OCI-LY7 (cell line): Measurements from ENCODE around the gene KCNJ15.

ENCODE experiments used
- EZH2phosphoT487 ChIP-seq: fragments of 200-600 bp; sonication (generic); IDR thresholded peaks from 2 replicates; pipeline ENCODE4 v1.6.1; 2018; ENCODE audit warnings: low read depth, borderline replicate concordance, mild to moderate bottlenecking, mixed run types, antibody characterized with exemption, low read length, moderate library complexity, mixed read lengths
- TF ChIP-seq, protein P1 (sequence below): fragments of 200-600 bp; sonication (generic); conservative IDR thresholded peaks from 2 replicates; pipeline ENCODE4 v1.5.1; 2014; ENCODE audit warnings: mild to moderate bottlenecking, antibody characterized with exemption, low read length, moderate library complexity, mixed read lengths

DNA sequence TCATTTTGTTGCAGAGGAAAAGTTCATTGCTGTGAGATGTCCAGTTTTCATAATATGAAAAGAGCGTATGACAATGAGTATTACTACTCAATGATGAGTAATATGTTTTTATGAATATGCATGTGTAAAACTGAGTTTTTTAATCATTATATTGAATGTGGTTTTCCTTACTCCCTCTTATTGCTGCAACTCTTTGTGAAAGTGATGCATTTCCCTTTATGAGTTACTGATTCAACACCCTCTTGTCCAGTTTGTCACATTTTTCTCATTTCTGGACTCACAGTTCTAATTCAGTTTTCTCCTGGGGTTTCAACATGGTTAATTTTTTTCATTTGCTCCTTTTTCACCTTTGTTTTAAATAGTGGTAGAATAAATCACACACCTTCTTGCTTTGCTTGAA lies 35.2 kb upstream of the KCNJ15 start:
- TF ChIP-seq, protein P1, sequence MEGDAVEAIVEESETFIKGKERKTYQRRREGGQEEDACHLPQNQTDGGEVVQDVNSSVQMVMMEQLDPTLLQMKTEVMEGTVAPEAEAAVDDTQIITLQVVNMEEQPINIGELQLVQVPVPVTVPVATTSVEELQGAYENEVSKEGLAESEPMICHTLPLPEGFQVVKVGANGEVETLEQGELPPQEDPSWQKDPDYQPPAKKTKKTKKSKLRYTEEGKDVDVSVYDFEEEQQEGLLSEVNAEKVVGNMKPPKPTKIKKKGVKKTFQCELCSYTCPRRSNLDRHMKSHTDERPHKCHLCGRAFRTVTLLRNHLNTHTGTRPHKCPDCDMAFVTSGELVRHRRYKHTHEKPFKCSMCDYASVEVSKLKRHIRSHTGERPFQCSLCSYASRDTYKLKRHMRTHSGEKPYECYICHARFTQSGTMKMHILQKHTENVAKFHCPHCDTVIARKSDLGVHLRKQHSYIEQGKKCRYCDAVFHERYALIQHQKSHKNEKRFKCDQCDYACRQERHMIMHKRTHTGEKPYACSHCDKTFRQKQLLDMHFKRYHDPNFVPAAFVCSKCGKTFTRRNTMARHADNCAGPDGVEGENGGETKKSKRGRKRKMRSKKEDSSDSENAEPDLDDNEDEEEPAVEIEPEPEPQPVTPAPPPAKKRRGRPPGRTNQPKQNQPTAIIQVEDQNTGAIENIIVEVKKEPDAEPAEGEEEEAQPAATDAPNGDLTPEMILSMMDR = no peak
- no peak for TF ChIP-seq EZH2phosphoT487
